ENCODE results near the gene KCNK13.

- TF ChIP-seq REST (IDR thresholded peaks at IDR 0.05; ENCODE audit: unreplicated experiment) (no peak), JUNB (IDR thresholded peaks at IDR 0.05; ENCODE audit: unreplicated experiment) (no peak), CTCF (conservative IDR thresholded peaks at IDR 0.05; ENCODE audit: low read depth in 2 of 2) (no peak), EZH2phosphoT487 (IDR thresholded peaks at IDR 0.05; ENCODE audit: unreplicated experiment) (no peak), POLR2AphosphoS5 (IDR thresholded peaks at IDR 0.05; ENCODE audit: low read depth) (no peak), EZH2 (IDR thresholded peaks at IDR 0.05; ENCODE audit: low read depth, unreplicated experiment) (no peak), ZNF331 (CRISPR knock-in tag; IDR thresholded peaks at IDR 0.05; ENCODE audit: low read depth) (no peak), NANOG (IDR thresholded peaks at IDR 0.05; ENCODE audit: borderline replicate concordance) (no peak), CREB1 (CRISPR knock-in tag; IDR thresholded peaks at IDR 0.05; ENCODE audit: low read depth) (no peak), ZNF114 (CRISPR knock-in tag; IDR thresholded peaks at IDR 0.05) (no peak), ETS1 (IDR thresholded peaks at IDR 0.05) (no peak), STAT1 (IDR thresholded peaks at IDR 0.05; ENCODE audit: unreplicated experiment) (no peak), ZNF462 (CRISPR knock-in tag; IDR thresholded peaks at IDR 0.05) (no peak)
Observed at GRCh38 chr14:90175631-90176030, 113.8 kb downstream of the KCNK13 start.

Measured in GM23338 (cell line).